Neural cell (in vitro differentiated cells): ENCODE measurements around the gene CXCL3.

Source experiments
- RAD21 ChIP-seq: fragments of 450-650 bp; conservative IDR thresholded peaks from 2 replicates; pipeline ENCODE4 v1.6.1; 2014; ENCODE audit warnings: antibody characterized with exemption, mild to moderate bottlenecking, moderate library complexity
- TF ChIP-seq, protein P1 (sequence below): fragments of 450-650 bp; IDR thresholded peaks from 2 replicates; pipeline ENCODE4 v1.5.1; 2014; ENCODE audit warnings: antibody characterized with exemption, mild to moderate bottlenecking, moderate library complexity; ENCODE audit not compliant: poor library complexity, severe bottlenecking

DNA sequence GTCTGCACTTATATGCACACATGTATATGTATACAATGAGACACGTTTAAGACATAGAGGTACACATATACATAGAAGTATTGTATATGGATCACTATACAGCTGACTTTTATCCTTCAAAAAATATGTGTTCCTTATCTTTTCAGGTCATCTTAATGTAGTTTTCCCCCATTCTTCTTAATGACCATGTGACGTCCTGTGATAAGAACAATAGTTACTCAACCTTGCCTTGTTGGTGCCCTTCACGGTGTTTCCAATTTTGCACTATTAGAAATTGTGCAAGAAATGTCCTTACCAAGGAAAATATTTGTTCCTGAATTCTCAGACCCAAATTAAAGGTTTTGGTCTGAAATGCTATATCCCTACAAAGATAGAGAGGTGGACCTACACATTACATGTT lies 49.5 kb downstream of the CXCL3 start:
- no peak for TF ChIP-seq RAD21
- TF ChIP-seq, protein P1, sequence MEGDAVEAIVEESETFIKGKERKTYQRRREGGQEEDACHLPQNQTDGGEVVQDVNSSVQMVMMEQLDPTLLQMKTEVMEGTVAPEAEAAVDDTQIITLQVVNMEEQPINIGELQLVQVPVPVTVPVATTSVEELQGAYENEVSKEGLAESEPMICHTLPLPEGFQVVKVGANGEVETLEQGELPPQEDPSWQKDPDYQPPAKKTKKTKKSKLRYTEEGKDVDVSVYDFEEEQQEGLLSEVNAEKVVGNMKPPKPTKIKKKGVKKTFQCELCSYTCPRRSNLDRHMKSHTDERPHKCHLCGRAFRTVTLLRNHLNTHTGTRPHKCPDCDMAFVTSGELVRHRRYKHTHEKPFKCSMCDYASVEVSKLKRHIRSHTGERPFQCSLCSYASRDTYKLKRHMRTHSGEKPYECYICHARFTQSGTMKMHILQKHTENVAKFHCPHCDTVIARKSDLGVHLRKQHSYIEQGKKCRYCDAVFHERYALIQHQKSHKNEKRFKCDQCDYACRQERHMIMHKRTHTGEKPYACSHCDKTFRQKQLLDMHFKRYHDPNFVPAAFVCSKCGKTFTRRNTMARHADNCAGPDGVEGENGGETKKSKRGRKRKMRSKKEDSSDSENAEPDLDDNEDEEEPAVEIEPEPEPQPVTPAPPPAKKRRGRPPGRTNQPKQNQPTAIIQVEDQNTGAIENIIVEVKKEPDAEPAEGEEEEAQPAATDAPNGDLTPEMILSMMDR = no peak
